Effector memory CD4-positive, alpha-beta T cell (primary cell): ENCODE data around the gene CABP4.
A peak's percentile ranks its signal among the peaks of the same experiment; 100 is the strongest.

Experiments
- DNase-seq, 3 donors: peaks; one replicate each; pipeline ENCODE4 v3.0.0-alpha.2; 2020
- H3K27ac ChIP-seq: 2 replicates; pipeline ENCODE4 v1.7.0; 2013; ENCODE audit warnings: mild to moderate bottlenecking, low read length, moderate library complexity; ENCODE audit not compliant: insufficient read depth, poor library complexity, severe bottlenecking
- H3K27me3 ChIP-seq: replicated peaks from 2 replicates; pipeline ENCODE4 v1.7.0; 2013; ENCODE audit warnings: mild to moderate bottlenecking, low read length; ENCODE audit not compliant: insufficient read depth, control insufficient read depth, poor library complexity, severe bottlenecking
- H3K36me3 ChIP-seq: 2 replicates; pipeline ENCODE4 v1.7.0; 2013; ENCODE audit warnings: mild to moderate bottlenecking, low read length, moderate library complexity; ENCODE audit not compliant: control insufficient read depth, insufficient read depth
- H3K4me1 ChIP-seq: 2 replicates; pipeline ENCODE4 v1.7.0; 2013; ENCODE audit warnings: low read length, mild to moderate bottlenecking; ENCODE audit not compliant: control insufficient read depth, insufficient read depth, poor library complexity, severe bottlenecking
- H3K4me3 ChIP-seq: 2 replicates; pipeline ENCODE4 v1.7.0; 2013; ENCODE audit warnings: low read length, low read depth, mild to moderate bottlenecking; ENCODE audit not compliant: insufficient read depth, poor library complexity, severe bottlenecking
- H3K9me3 ChIP-seq: 2 replicates; pipeline ENCODE4 v1.7.0; 2013; ENCODE audit warnings: mild to moderate bottlenecking, low read length, moderate library complexity; ENCODE audit not compliant: control insufficient read depth

Gene CABP4

GRCh38 chr11:67489885-67490726 lies 35.0 kb downstream of the CABP4 start:
- Histone ChIP-seq H3K27ac (peak overlapping the region; percentile 11), H3K4me1 (peaks cover 24% of the 10 kb centered on the region), H3K9me3 (no peaks in the 10 kb centered on the region), H3K36me3 (peaks cover 77% of the 10 kb centered on the region), H3K27me3 (no peaks in the 10 kb centered on the region), H3K4me3 (no peak overlapping the region)
- DNase-seq: no peak

- Histone ChIP-seq H3K36me3 (peaks cover 82% of the 10 kb centered on the region), H3K9me3 (no peaks in the 10 kb centered on the region), H3K4me1 (peaks cover 21% of the 10 kb centered on the region), H3K27me3 (no peaks in the 10 kb centered on the region), H3K27ac (peak overlapping the region; percentile 11), H3K4me3 (no peak overlapping the region)
- no peak for DNase-seq
Measured at GRCh38 chr11:67490727-67491065, 35.5 kb downstream of the CABP4 start.

GRCh38 chr11:67491276-67492068 lies 36.3 kb downstream of the CABP4 start:
- DNase-seq: no peak
- no peaks in the 10 kb centered on the region for H3K27me3 ChIP-seq
- H3K27ac ChIP-seq: no peak overlapping the region
- H3K9me3 ChIP-seq: no peaks in the 10 kb centered on the region
- peaks cover 90% of the 10 kb centered on the region for H3K36me3 ChIP-seq
- H3K4me3 ChIP-seq: no peak overlapping the region
- H3K4me1 ChIP-seq: peaks cover 14% of the 10 kb centered on the region

GRCh38 chr11:67492069-67492727 lies 37.0 kb downstream of the CABP4 start:
- Histone ChIP-seq H3K36me3 (peaks cover 93% of the 10 kb centered on the region), H3K4me3 (no peak overlapping the region), H3K4me1 (peaks cover 7% of the 10 kb centered on the region), H3K9me3 (no peaks in the 10 kb centered on the region), H3K27ac (no peak overlapping the region), H3K27me3 (no peaks in the 10 kb centered on the region)
- no peak for DNase-seq

GRCh38 chr11:67492801-67493547 lies 37.8 kb downstream of the CABP4 start:
- Histone ChIP-seq H3K4me3 (no peak overlapping the region), H3K36me3 (peaks cover 94% of the 10 kb centered on the region), H3K27ac (no peak overlapping the region)

GRCh38 chr11:67493548-67494370 lies 38.6 kb downstream of the CABP4 start:
- peaks cover 97% of the 10 kb centered on the region for H3K36me3 ChIP-seq
- no peaks in the 10 kb centered on the region for H3K9me3 ChIP-seq
- H3K27ac ChIP-seq: no peak overlapping the region
- H3K27me3 ChIP-seq: no peaks in the 10 kb centered on the region
- H3K4me1 ChIP-seq: no peaks in the 10 kb centered on the region
- no peak overlapping the region for H3K4me3 ChIP-seq
- DNase-seq: no peak

More at GRCh38 chr11:67492801-67493547, 37.8 kb downstream of the CABP4 start:
- H3K4me1 ChIP-seq: peaks cover under 1% of the 10 kb centered on the region
- no peak for DNase-seq
- H3K9me3 ChIP-seq: no peaks in the 10 kb centered on the region
- H3K27me3 ChIP-seq: no peaks in the 10 kb centered on the region

- H3K9me3 ChIP-seq: no peaks in the 10 kb centered on the region
- peaks cover 92% of the 10 kb centered on the region for H3K36me3 ChIP-seq
- H3K4me1 ChIP-seq: no peaks in the 10 kb centered on the region
- DNase-seq: no peak
- H3K27me3 ChIP-seq: no peaks in the 10 kb centered on the region
- no peak overlapping the region for H3K4me3 ChIP-seq
- no peak overlapping the region for H3K27ac ChIP-seq
Measured at GRCh38 chr11:67494371-67495233, 39.4 kb downstream of the CABP4 start.

GRCh38 chr11:67495234-67496005 lies 40.3 kb downstream of the CABP4 start:
- Histone ChIP-seq H3K4me3 (no peak overlapping the region), H3K9me3 (no peaks in the 10 kb centered on the region), H3K36me3 (peaks cover 92% of the 10 kb centered on the region), H3K27ac (no peak overlapping the region), H3K4me1 (no peaks in the 10 kb centered on the region), H3K27me3 (no peaks in the 10 kb centered on the region)
- DNase-seq: no peak
